ENCODE results near the gene SF3A1. TPM values are rescaled to one million over a fixed set of nuclear protein-coding genes. Genes with fewer than 3 reads are reported as not detected.

Gene SF3A1
- total and polyA plus RNA-seq, 4 donors, result 13.6 to 116 (median 68.0) TPM

- intact Hi-C loops (cut with DNase I), result loop anchor here in 1 of 2 donors (2.0 kb wide), 1 partner anchor 94 kb away; no protein-coding TSS in a partner anchor
- DNase-seq (peak in 1 of 2 donors; percentile 74), ATAC-seq (ENCODE audit: low FRiP score) (no peak)
These were observed 34.4 kb upstream of the SF3A1 start for GRCh38 chr22:30390974-30391691.

GRCh38 chr22:30386960-30387827 is 30.5 kb upstream of the SF3A1 start, which contains the start of gene RNF215:
Gene RNF215 (minus strand): TSS chr22:30387411. CDS start chr22:30387313, 98 bp downstream.
- peak within 1 kb of the TSS; percentile 56 to 88 for H3K4me3 ChIP-seq (ENCODE audit: low read length in 2 of 2)
- WGBS, 2 donors, result 1% methylated on average over 71 to 95 of the region's 95 CpGs
- H3K36me3 ChIP-seq (ENCODE audit: control insufficient read depth in 1 of 2, insufficient read depth in 2 of 2, low read length in 1 of 2), result no peaks in the 10 kb centered on the region
- H3K27me3 ChIP-seq (ENCODE audit: control insufficient read depth in 1 of 2, insufficient read depth in 2 of 2, low read length in 1 of 2), result no peaks in the 10 kb centered on the region
- H3K27ac ChIP-seq (ENCODE audit: low read depth in 1 of 2, low read length in 2 of 2), result no peak within 1 kb of the TSS
- peak; percentile 86 to 94 for DNase-seq
- H3K9me3 ChIP-seq (ENCODE audit: control insufficient read depth, low read length), result no peaks in the 10 kb centered on the region
- ATAC-seq (ENCODE audit: low FRiP score), result peak; percentile 95
- H3K4me1 ChIP-seq (ENCODE audit: control insufficient read depth in 1 of 2, insufficient read depth in 2 of 2, low read length in 2 of 2), result no peaks in the 10 kb centered on the region
- intact Hi-C loops (cut with DNase I), result loop anchor here (1.0 to 2.0 kb wide), 5 partner anchors 30 to 278 kb away; partner anchors contain the start of genes CASTOR1 (in 1 of the 2), CCDC157 (in 1 of the 2) and SF3A1 (in 1 of the 2)

More at GRCh38 chr22:30390974-30391691, 34.4 kb upstream of the SF3A1 start:
- H3K4me1 ChIP-seq (ENCODE audit: control insufficient read depth in 1 of 2, insufficient read depth in 2 of 2, low read length in 2 of 2), result no peaks in the 10 kb centered on the region
- no peaks in the 10 kb centered on the region for H3K27me3 ChIP-seq (ENCODE audit: control insufficient read depth in 1 of 2, insufficient read depth in 2 of 2, low read length in 1 of 2)
- no peaks in the 10 kb centered on the region for H3K36me3 ChIP-seq (ENCODE audit: control insufficient read depth in 1 of 2, insufficient read depth in 2 of 2, low read length in 1 of 2)
- 57 to 58% methylated on average over 5 of the region's 5 CpGs for WGBS, 2 donors
- H3K9me3 ChIP-seq (ENCODE audit: control insufficient read depth, low read length), result no peaks in the 10 kb centered on the region
- no peak overlapping the region for H3K27ac ChIP-seq (ENCODE audit: low read depth in 1 of 2, low read length in 2 of 2)
- H3K4me3 ChIP-seq (ENCODE audit: low read length in 2 of 2), result no peak overlapping the region

- H3K4me3 ChIP-seq (ENCODE audit: low read length in 2 of 2), result peak overlapping the region; percentile 56 to 88
- H3K9me3 ChIP-seq (ENCODE audit: control insufficient read depth, low read length), result no peaks in the 10 kb centered on the region
- no peak overlapping the region for H3K27ac ChIP-seq (ENCODE audit: low read depth in 1 of 2, low read length in 2 of 2)
- intact Hi-C loops (cut with DNase I), result loop anchor here (2.0 kb wide), 4 partner anchors 30 to 278 kb away; partner anchors contain the start of genes CASTOR1 (in 1 of the 2), CCDC157 (in 1 of the 2) and SF3A1 (in 1 of the 2)
- H3K4me1 ChIP-seq (ENCODE audit: control insufficient read depth in 1 of 2, insufficient read depth in 2 of 2, low read length in 2 of 2), result no peaks in the 10 kb centered on the region
- no peaks in the 10 kb centered on the region for H3K27me3 ChIP-seq (ENCODE audit: control insufficient read depth in 1 of 2, insufficient read depth in 2 of 2, low read length in 1 of 2)
- WGBS, 2 donors, result 20 to 22% methylated on average over 10 of the region's 10 CpGs
- no peaks in the 10 kb centered on the region for H3K36me3 ChIP-seq (ENCODE audit: control insufficient read depth in 1 of 2, insufficient read depth in 2 of 2, low read length in 1 of 2)
- DNase-seq (peak in 1 of 2 donors; percentile 54), ATAC-seq (ENCODE audit: low FRiP score) (peak; percentile 4)
These were observed 29.9 kb upstream of the SF3A1 start for GRCh38 chr22:30386608-30386959.

- no peak overlapping the region for H3K27ac ChIP-seq (ENCODE audit: low read depth in 1 of 2, low read length in 2 of 2)
These were observed 29.2 kb upstream of the SF3A1 start for GRCh38 chr22:30385942-30386341.

GRCh38 chr22:30383061-30383460 is 26.4 kb upstream of the SF3A1 start:
- ATAC-seq (ENCODE audit: low FRiP score) (no peak), DNase-seq (no peak)
- H3K27ac ChIP-seq (ENCODE audit: low read depth in 1 of 2, low read length in 2 of 2), result no peak overlapping the region
- H3K4me1 ChIP-seq (ENCODE audit: control insufficient read depth in 1 of 2, insufficient read depth in 2 of 2, low read length in 2 of 2), result no peaks in the 10 kb centered on the region
- H3K27me3 ChIP-seq (ENCODE audit: control insufficient read depth in 1 of 2, insufficient read depth in 2 of 2, low read length in 1 of 2), result no peaks in the 10 kb centered on the region
- no peak overlapping the region for H3K4me3 ChIP-seq (ENCODE audit: low read length in 2 of 2)
- intact Hi-C loops (cut with DNase I), result no loop called here
- H3K36me3 ChIP-seq (ENCODE audit: control insufficient read depth in 1 of 2, insufficient read depth in 2 of 2, low read length in 1 of 2), result no peaks in the 10 kb centered on the region
- no peaks in the 10 kb centered on the region for H3K9me3 ChIP-seq (ENCODE audit: control insufficient read depth, low read length)
- WGBS, 2 donors, result 62 to 86% methylated on average over 3 of the region's 3 CpGs

More at GRCh38 chr22:30385942-30386341, 29.2 kb upstream of the SF3A1 start:
- ATAC-seq (ENCODE audit: low FRiP score) (no peak), DNase-seq (no peak)
- Histone ChIP-seq H3K4me3 (ENCODE audit: low read length in 2 of 2) (no peak overlapping the region), H3K9me3 (ENCODE audit: control insufficient read depth, low read length) (no peaks in the 10 kb centered on the region), H3K36me3 (ENCODE audit: control insufficient read depth in 1 of 2, insufficient read depth in 2 of 2, low read length in 1 of 2) (no peaks in the 10 kb centered on the region), H3K27me3 (ENCODE audit: control insufficient read depth in 1 of 2, insufficient read depth in 2 of 2, low read length in 1 of 2) (no peaks in the 10 kb centered on the region), H3K4me1 (ENCODE audit: control insufficient read depth in 1 of 2, insufficient read depth in 2 of 2, low read length in 2 of 2) (no peaks in the 10 kb centered on the region)
- intact Hi-C loops (cut with DNase I), result loop anchor here (2.0 kb wide), 4 partner anchors 29 to 277 kb away; partner anchors contain the start of genes CASTOR1 (in 1 of the 2), CCDC157 (in 1 of the 2) and SF3A1 (in 1 of the 2)
- 90 to 92% methylated on average over 10 of the region's 10 CpGs for WGBS, 2 donors

GRCh38 chr22:30382340-30382739 is 25.6 kb upstream of the SF3A1 start:
- no peak overlapping the region for H3K27ac ChIP-seq (ENCODE audit: low read depth in 1 of 2, low read length in 2 of 2)
- H3K27me3 ChIP-seq (ENCODE audit: control insufficient read depth in 1 of 2, insufficient read depth in 2 of 2, low read length in 1 of 2), result no peaks in the 10 kb centered on the region
- no peaks in the 10 kb centered on the region for H3K9me3 ChIP-seq (ENCODE audit: control insufficient read depth, low read length)
- DNase-seq (no peak), ATAC-seq (ENCODE audit: low FRiP score) (no peak)
- 90 to 95% methylated on average over 5 of the region's 5 CpGs for WGBS, 2 donors
- intact Hi-C loops (cut with DNase I), result no loop called here
- no peak overlapping the region for H3K4me3 ChIP-seq (ENCODE audit: low read length in 2 of 2)
- no peaks in the 10 kb centered on the region for H3K36me3 ChIP-seq (ENCODE audit: control insufficient read depth in 1 of 2, insufficient read depth in 2 of 2, low read length in 1 of 2)
- H3K4me1 ChIP-seq (ENCODE audit: control insufficient read depth in 1 of 2, insufficient read depth in 2 of 2, low read length in 2 of 2), result no peaks in the 10 kb centered on the region

GRCh38 chr22:30381264-30381663 is 24.6 kb upstream of the SF3A1 start:
- WGBS, 2 donors, result 85 to 92% methylated on average over 12 of the region's 12 CpGs
- DNase-seq (no peak), ATAC-seq (ENCODE audit: low FRiP score) (no peak)
- intact Hi-C loops (cut with DNase I), result no loop called here
- H3K9me3 ChIP-seq (ENCODE audit: control insufficient read depth, low read length), result no peaks in the 10 kb centered on the region
- no peaks in the 10 kb centered on the region for H3K4me1 ChIP-seq (ENCODE audit: control insufficient read depth in 1 of 2, insufficient read depth in 2 of 2, low read length in 2 of 2)
- H3K36me3 ChIP-seq (ENCODE audit: control insufficient read depth in 1 of 2, insufficient read depth in 2 of 2, low read length in 1 of 2), result no peaks in the 10 kb centered on the region
- H3K4me3 ChIP-seq (ENCODE audit: low read length in 2 of 2), result no peak overlapping the region
- H3K27me3 ChIP-seq (ENCODE audit: control insufficient read depth in 1 of 2, insufficient read depth in 2 of 2, low read length in 1 of 2), result no peaks in the 10 kb centered on the region
- no peak overlapping the region for H3K27ac ChIP-seq (ENCODE audit: low read depth in 1 of 2, low read length in 2 of 2)

GRCh38 chr22:30380011-30380410 is 23.3 kb upstream of the SF3A1 start:
- H3K27ac ChIP-seq (ENCODE audit: low read depth in 1 of 2, low read length in 2 of 2), result no peak overlapping the region
- no peak for DNase-seq
- WGBS, 2 donors, result 92 to 95% methylated on average over 19 to 20 of the region's 20 CpGs
- H3K4me1 ChIP-seq (ENCODE audit: control insufficient read depth in 1 of 2, insufficient read depth in 2 of 2, low read length in 2 of 2), result no peaks in the 10 kb centered on the region
- no peaks in the 10 kb centered on the region for H3K27me3 ChIP-seq (ENCODE audit: control insufficient read depth in 1 of 2, insufficient read depth in 2 of 2, low read length in 1 of 2)
- no peak overlapping the region for H3K4me3 ChIP-seq (ENCODE audit: low read length in 2 of 2)
- intact Hi-C loops (cut with DNase I), result no loop called here
- no peaks in the 10 kb centered on the region for H3K9me3 ChIP-seq (ENCODE audit: control insufficient read depth, low read length)
- ATAC-seq (ENCODE audit: low FRiP score), result no peak
- no peaks in the 10 kb centered on the region for H3K36me3 ChIP-seq (ENCODE audit: control insufficient read depth in 1 of 2, insufficient read depth in 2 of 2, low read length in 1 of 2)
